ENCODE results near the gene SLC38A10.

Gene SLC38A10

GRCh38 chr17:81282141-81282540, 13.0 kb downstream of the SLC38A10 start:
- H3K9ac ChIP-seq (ENCODE audit: low read depth, low read length): no peak overlapping the region
- H3K27ac ChIP-seq (ENCODE audit: low read depth, low read length): no peak overlapping the region
- H3K4me1 ChIP-seq (ENCODE audit: control insufficient read depth, insufficient read depth, low read length): 0 out of 2 replicates have a peak, but pooled peaks cover 3% of the 10 kb centered on the region

GRCh38 chr17:81280571-81280970, 14.5 kb downstream of the SLC38A10 start:
- Histone ChIP-seq H3K36me3 (ENCODE audit: control insufficient read depth, insufficient read depth, low read length) (peaks cover 28% of the 10 kb centered on the region), H3K9ac (ENCODE audit: low read depth, low read length) (no peak overlapping the region), H3K27ac (ENCODE audit: low read depth, low read length) (no peak overlapping the region)

More at GRCh38 chr17:81282141-81282540, 13.0 kb downstream of the SLC38A10 start:
- H3K4me3 ChIP-seq (ENCODE audit: low read depth, low read length): no peak overlapping the region
- no peaks in the 10 kb centered on the region for H3K9me3 ChIP-seq (ENCODE audit: control insufficient read depth, insufficient read depth, low read length)
- no peaks in the 10 kb centered on the region for H3K27me3 ChIP-seq (ENCODE audit: control insufficient read depth, insufficient read depth, low read length)
- peaks cover 15% of the 10 kb centered on the region for H3K36me3 ChIP-seq (ENCODE audit: control insufficient read depth, insufficient read depth, low read length)

GRCh38 chr17:81279278-81280275, 15.5 kb downstream of the SLC38A10 start:
- Histone ChIP-seq H3K9ac (ENCODE audit: low read depth, low read length) (no peak overlapping the region), H3K9me3 (ENCODE audit: control insufficient read depth, insufficient read depth, low read length) (no peaks in the 10 kb centered on the region), H3K4me3 (ENCODE audit: low read depth, low read length) (no peak overlapping the region), H3K27ac (ENCODE audit: low read depth, low read length) (no peak overlapping the region), H3K27me3 (ENCODE audit: control insufficient read depth, insufficient read depth, low read length) (no peaks in the 10 kb centered on the region), H3K4me1 (ENCODE audit: control insufficient read depth, insufficient read depth, low read length) (no peaks in the 10 kb centered on the region), H3K36me3 (ENCODE audit: control insufficient read depth, insufficient read depth, low read length) (peaks cover 28% of the 10 kb centered on the region)

More at GRCh38 chr17:81280571-81280970, 14.5 kb downstream of the SLC38A10 start:
- Histone ChIP-seq H3K27me3 (ENCODE audit: control insufficient read depth, insufficient read depth, low read length) (no peaks in the 10 kb centered on the region), H3K4me1 (ENCODE audit: control insufficient read depth, insufficient read depth, low read length) (0 out of 2 replicates have a peak, but pooled peaks cover 3% of the 10 kb centered on the region), H3K4me3 (ENCODE audit: low read depth, low read length) (no peak overlapping the region), H3K9me3 (ENCODE audit: control insufficient read depth, insufficient read depth, low read length) (no peaks in the 10 kb centered on the region)

DNA sequence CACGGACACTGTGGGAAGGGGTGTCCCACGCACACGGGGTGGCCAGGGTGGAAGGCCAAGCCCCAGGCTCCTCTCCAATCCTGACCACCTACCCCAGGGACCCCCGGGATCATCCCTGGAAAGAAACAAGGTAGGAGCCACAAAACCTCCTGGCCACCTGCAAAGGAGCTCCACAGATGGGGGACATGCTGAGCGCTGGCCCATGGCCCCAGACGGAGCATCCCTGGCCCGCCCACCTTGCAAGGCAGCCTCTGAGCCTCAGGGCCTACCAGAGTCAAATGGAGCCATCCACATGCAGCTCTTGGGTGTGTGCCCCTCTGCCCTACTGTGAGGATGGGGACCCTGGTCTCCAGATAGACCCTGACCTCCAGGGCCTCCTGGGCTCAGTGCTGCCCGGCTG, 16.3 kb downstream of the SLC38A10 start:
- Histone ChIP-seq H3K36me3 (ENCODE audit: control insufficient read depth, insufficient read depth, low read length) (peaks cover 33% of the 10 kb centered on the region), H3K27ac (ENCODE audit: low read depth, low read length) (no peak overlapping the region)

DNA sequence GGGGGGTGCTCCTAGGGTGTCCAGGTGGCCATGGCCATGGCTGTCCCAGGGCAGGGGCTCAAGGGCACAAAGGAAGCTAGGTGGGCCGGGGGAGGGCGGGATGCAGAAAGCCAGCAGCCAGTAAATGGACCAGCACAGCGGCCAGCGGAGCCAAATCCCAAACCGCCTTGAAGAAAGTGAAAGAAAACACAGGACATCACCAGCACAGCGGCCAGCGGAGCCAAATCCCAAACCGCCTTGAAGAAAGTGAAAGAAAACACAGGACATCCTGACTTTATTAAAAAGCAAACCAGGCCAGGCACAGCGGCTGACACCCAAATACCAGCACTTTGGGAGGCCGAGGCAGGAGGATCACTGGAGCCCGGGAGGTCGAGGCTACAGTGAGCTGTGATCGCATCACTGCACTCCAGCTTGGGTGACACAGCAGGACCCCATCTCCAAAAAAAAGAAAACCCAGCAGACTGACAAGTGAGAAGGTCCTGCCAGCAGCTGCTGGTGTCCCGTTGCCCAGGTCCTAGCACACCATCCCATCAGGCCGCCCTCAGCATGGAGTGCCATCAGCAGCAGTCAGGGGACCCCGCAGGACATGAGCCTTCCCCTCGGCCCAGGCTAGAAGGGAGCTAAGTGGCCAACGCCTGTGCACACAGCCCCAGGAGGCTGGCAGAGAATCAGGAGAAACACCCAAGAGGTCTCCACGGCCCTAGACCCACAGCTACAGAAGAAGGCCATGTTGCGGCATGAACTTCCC, 17.0 kb downstream of the SLC38A10 start:
- Histone ChIP-seq H3K9ac (ENCODE audit: low read depth, low read length) (no peak overlapping the region), H3K4me1 (ENCODE audit: control insufficient read depth, insufficient read depth, low read length) (no peaks in the 10 kb centered on the region), H3K9me3 (ENCODE audit: control insufficient read depth, insufficient read depth, low read length) (no peaks in the 10 kb centered on the region), H3K27me3 (ENCODE audit: control insufficient read depth, insufficient read depth, low read length) (no peaks in the 10 kb centered on the region), H3K36me3 (ENCODE audit: control insufficient read depth, insufficient read depth, low read length) (peaks cover 35% of the 10 kb centered on the region), H3K4me3 (ENCODE audit: low read depth, low read length) (no peak overlapping the region), H3K27ac (ENCODE audit: low read depth, low read length) (no peak overlapping the region)

More for the DNA sequence above, 16.3 kb downstream of the SLC38A10 start:
- Histone ChIP-seq H3K4me3 (ENCODE audit: low read depth, low read length) (no peak overlapping the region), H3K4me1 (ENCODE audit: control insufficient read depth, insufficient read depth, low read length) (no peaks in the 10 kb centered on the region), H3K9me3 (ENCODE audit: control insufficient read depth, insufficient read depth, low read length) (no peaks in the 10 kb centered on the region), H3K9ac (ENCODE audit: low read depth, low read length) (no peak overlapping the region), H3K27me3 (ENCODE audit: control insufficient read depth, insufficient read depth, low read length) (no peaks in the 10 kb centered on the region)

DNA sequence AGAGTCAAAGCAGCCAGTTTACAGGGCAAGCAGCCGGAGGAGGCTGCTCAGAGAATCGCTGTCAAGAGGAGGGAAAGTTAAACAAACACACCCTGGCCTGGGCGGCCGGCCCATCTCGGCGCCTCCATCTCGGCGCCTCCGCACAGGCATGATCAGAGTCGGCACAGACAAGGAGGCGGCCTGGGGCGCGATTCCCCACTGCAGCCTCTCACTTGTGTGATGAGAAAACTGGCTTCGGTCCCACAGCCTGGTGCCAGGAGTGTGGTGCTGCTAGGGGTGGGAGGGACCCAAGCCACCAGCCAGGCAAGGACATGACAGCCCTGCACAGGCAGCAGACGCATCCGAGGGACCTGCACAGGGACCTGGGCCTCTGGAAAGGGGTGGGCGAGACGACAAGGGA, 17.7 kb downstream of the SLC38A10 start:
- Histone ChIP-seq H3K36me3 (ENCODE audit: control insufficient read depth, insufficient read depth, low read length) (peaks cover 40% of the 10 kb centered on the region), H3K27ac (ENCODE audit: low read depth, low read length) (no peak overlapping the region)

DNA sequence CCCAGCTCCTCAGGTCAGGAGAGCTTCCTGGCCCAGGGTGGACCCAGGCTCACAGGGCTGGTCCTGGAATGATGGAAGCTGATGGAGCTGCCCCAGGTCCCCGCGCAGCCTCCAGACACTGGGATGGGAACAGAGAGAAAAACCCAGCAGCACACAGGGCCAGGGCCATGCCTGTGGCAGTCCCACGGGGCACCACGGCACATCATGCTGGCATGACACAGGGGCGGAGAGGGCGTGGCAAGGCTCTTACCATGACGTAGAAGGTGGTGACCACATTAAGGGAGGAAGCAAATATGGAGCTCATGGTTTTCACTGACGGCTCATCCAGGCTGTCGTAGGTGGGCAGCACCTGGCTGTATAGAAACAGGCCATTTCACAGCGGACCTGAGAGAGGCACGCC, 18.3 kb downstream of the SLC38A10 start:
- H3K9me3 ChIP-seq (ENCODE audit: control insufficient read depth, insufficient read depth, low read length): no peaks in the 10 kb centered on the region
- H3K27me3 ChIP-seq (ENCODE audit: control insufficient read depth, insufficient read depth, low read length): no peaks in the 10 kb centered on the region
- H3K4me3 ChIP-seq (ENCODE audit: low read depth, low read length): no peak overlapping the region
- H3K36me3 ChIP-seq (ENCODE audit: control insufficient read depth, insufficient read depth, low read length): peaks cover 43% of the 10 kb centered on the region
- H3K4me1 ChIP-seq (ENCODE audit: control insufficient read depth, insufficient read depth, low read length): no peaks in the 10 kb centered on the region
- no peak overlapping the region for H3K9ac ChIP-seq (ENCODE audit: low read depth, low read length)
- no peak overlapping the region for H3K27ac ChIP-seq (ENCODE audit: low read depth, low read length)

More for the DNA sequence above, 17.7 kb downstream of the SLC38A10 start:
- H3K4me1 ChIP-seq (ENCODE audit: control insufficient read depth, insufficient read depth, low read length): no peaks in the 10 kb centered on the region
- H3K9me3 ChIP-seq (ENCODE audit: control insufficient read depth, insufficient read depth, low read length): no peaks in the 10 kb centered on the region
- no peaks in the 10 kb centered on the region for H3K27me3 ChIP-seq (ENCODE audit: control insufficient read depth, insufficient read depth, low read length)
- H3K9ac ChIP-seq (ENCODE audit: low read depth, low read length): no peak overlapping the region
- H3K4me3 ChIP-seq (ENCODE audit: low read depth, low read length): no peak overlapping the region

GRCh38 chr17:81274471-81274855, 20.6 kb downstream of the SLC38A10 start:
- H3K9me3 ChIP-seq (ENCODE audit: control insufficient read depth, insufficient read depth, low read length): no peaks in the 10 kb centered on the region
- H3K27me3 ChIP-seq (ENCODE audit: control insufficient read depth, insufficient read depth, low read length): no peaks in the 10 kb centered on the region
- H3K4me1 ChIP-seq (ENCODE audit: control insufficient read depth, insufficient read depth, low read length): no peaks in the 10 kb centered on the region
- H3K36me3 ChIP-seq (ENCODE audit: control insufficient read depth, insufficient read depth, low read length): peaks cover 40% of the 10 kb centered on the region
- H3K27ac ChIP-seq (ENCODE audit: low read depth, low read length): no peak overlapping the region
- no peak overlapping the region for H3K4me3 ChIP-seq (ENCODE audit: low read depth, low read length)
- H3K9ac ChIP-seq (ENCODE audit: low read depth, low read length): no peak overlapping the region

DNA sequence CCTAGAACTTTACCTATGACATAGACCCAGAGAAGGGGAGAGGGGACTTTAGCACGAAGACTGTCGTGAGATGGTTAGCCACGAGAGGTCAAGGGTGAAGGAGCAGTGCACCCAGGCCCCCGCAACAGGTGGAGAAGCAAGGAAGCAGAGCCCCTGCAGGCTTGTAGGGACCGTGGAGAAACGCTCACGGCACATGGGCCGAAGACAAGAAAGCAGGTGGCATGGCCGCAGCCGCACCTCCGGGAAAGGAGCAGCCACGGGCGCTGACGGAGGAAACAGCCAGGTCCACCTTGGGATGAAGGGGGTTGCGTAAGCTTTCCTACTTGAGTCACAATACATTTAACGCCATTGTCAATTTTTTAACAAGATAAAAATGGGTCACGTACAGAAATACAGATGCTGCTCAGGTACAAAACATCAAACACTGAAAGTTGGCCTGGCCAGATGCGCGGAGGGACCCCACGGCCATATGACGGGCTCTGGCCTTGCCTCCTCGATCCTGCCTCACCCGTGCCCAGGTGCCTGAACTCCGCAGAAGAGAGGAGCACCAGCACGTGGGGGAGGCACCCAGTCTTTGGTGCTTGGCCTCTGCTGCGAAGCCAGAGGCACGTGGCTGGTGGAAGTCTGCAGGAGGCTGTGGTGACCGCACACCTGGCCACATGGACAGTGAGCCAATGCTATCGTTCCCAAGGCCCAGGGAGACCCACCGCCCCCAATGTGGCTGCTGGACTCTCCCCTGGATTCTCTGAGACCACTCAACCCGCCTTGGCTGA, 21.2 kb downstream of the SLC38A10 start:
- Histone ChIP-seq H3K4me1 (ENCODE audit: control insufficient read depth, insufficient read depth, low read length) (no peaks in the 10 kb centered on the region), H3K36me3 (ENCODE audit: control insufficient read depth, insufficient read depth, low read length) (peaks cover 41% of the 10 kb centered on the region), H3K4me3 (ENCODE audit: low read depth, low read length) (no peak overlapping the region), H3K9ac (ENCODE audit: low read depth, low read length) (no peak overlapping the region), H3K27me3 (ENCODE audit: control insufficient read depth, insufficient read depth, low read length) (no peaks in the 10 kb centered on the region), H3K9me3 (ENCODE audit: control insufficient read depth, insufficient read depth, low read length) (no peaks in the 10 kb centered on the region), H3K27ac (ENCODE audit: low read depth, low read length) (no peak overlapping the region)

GRCh38 chr17:81272616-81273015, 22.5 kb downstream of the SLC38A10 start:
- Histone ChIP-seq H3K27me3 (ENCODE audit: control insufficient read depth, insufficient read depth, low read length) (no peaks in the 10 kb centered on the region), H3K9me3 (ENCODE audit: control insufficient read depth, insufficient read depth, low read length) (no peaks in the 10 kb centered on the region), H3K4me1 (ENCODE audit: control insufficient read depth, insufficient read depth, low read length) (no peaks in the 10 kb centered on the region), H3K27ac (ENCODE audit: low read depth, low read length) (no peak overlapping the region), H3K36me3 (ENCODE audit: control insufficient read depth, insufficient read depth, low read length) (peaks cover 45% of the 10 kb centered on the region), H3K9ac (ENCODE audit: low read depth, low read length) (no peak overlapping the region), H3K4me3 (ENCODE audit: low read depth, low read length) (no peak overlapping the region)

Data from HUES48 (cell line).